SH-SY5Y (cell line): ENCODE measurements around the gene GPRC5B.

Experiments
- GATA2 ChIP-seq: IDR thresholded peaks from 2 replicates; pipeline ENCODE4 v1.6.1; 2011; ENCODE audit warnings: mild to moderate bottlenecking, low read depth, low read length
- GATA3 ChIP-seq: IDR thresholded peaks from 2 replicates; pipeline ENCODE4 v1.6.1; 2011; ENCODE audit warnings: low read depth, mild to moderate bottlenecking, low read length, moderate library complexity

- TF ChIP-seq GATA3, result no peak
- peak; percentile 59; the same call in 1 of the 2 replicates for TF ChIP-seq GATA2
These were observed 44.4 kb upstream of the GPRC5B start for GRCh38 chr16:19929062-19929511.
